Activated effector memory CD4-positive, alpha-beta T cell treated with anti-CD3 and anti-CD28 coated beads, Interleukin-2, amount 50 U/mL, for 16 hours (primary cell): Measurements from ENCODE around the gene ZNF93.
A peak's percentile ranks its signal among the peaks of the same experiment; 100 is the strongest.
"Not testable (repeated sequence)": the region's sequence is repeated elsewhere in the genome, so short reads cannot be mapped to it uniquely, and the experiment has no call there.

Experiments
- DNase-seq: peaks from one replicate; pipeline ENCODE4 v3.0.0-alpha.2; 2020

Gene ZNF93

DNA sequence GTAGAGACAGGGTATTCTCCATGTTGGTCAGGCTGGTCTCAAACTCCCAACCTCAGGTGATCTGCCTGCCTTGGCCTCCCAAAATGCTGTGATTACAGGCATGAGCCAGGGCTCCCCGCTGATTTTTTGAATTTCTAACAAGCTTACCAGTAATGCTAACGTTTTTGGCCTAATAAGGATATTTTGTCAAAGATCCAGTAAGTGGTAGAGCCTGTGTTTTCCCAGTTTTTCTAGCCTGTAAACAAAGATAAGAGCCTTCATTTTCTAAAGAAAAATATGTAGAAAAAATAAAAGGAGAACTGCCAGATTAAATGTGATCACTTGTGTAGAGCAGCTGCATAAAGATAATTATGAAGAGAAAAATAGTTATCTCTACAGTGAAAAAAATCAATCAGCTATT is 37.7 kb downstream of the ZNF93 start:
- DNase-seq: no peak

DNA sequence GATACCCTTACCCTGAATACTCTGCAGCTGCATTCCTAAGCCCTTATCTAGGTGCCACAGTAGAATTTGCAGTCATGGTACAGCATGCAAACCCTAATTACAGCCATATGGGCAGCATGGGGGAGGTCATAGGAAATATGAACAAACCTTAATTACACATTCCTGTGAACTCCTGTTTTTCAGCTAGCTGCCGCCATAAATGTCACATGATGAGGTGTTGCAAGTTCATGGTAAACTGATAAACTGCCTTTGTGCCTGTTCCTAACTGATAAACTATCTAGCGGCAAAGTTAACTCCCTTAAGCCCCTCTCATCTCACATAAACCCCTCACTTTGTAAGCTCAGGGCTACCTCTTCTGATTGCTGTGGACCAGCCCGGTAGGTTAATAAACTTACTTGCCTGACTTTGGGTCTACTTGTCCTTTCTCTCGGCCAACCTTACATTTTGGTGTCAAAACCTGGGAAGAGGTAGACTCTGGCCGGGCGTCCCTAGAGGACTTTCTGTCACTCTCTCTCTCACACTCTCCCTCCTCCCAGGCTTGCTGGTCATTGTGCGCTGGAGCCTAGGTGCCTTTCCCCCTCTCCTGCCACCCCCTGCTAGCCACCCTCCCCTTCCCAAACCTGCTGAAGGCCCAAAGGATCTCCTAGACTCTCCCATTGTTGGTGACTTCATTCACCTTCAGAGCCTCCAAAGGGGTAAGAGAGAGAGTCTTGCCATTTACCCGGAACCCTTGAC is 43.3 kb downstream of the ZNF93 start:
- DNase-seq: no peak

DNA sequence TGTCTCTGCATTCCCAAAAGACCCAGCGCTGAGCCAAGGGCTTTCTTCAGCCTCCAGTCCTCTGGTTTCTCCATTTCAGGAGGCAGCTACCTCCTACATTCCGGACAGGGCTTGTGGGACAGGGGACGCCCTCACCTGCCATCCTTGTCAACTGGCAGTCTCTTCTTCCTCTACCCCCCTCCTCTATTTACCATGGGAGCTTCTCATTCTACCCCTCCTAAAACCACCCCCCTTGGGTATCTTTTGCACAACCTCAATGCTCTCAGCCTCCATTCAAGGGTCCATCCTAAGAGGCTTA is 43.8 kb downstream of the ZNF93 start:
- DNase-seq: no peak

DNA sequence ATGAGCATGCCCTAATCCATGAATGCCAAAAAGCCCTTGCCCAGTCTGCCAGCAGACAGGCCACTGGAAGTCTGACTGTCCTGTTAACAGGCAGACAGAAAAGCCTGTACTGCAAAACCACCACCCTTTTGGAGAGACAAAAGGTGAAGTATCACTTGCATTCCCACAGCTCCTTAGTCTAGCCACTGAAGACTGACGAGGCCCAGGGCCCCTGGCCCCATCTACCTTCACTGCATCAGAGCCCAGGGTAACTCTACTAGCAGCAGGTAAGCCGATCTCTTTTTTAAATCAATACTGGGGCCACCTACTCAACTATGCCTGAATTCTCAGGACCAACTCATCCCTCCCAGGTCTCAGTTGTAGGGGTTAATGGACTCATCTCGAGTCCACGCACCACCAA is 45.5 kb downstream of the ZNF93 start:
- no peak for DNase-seq

DNA sequence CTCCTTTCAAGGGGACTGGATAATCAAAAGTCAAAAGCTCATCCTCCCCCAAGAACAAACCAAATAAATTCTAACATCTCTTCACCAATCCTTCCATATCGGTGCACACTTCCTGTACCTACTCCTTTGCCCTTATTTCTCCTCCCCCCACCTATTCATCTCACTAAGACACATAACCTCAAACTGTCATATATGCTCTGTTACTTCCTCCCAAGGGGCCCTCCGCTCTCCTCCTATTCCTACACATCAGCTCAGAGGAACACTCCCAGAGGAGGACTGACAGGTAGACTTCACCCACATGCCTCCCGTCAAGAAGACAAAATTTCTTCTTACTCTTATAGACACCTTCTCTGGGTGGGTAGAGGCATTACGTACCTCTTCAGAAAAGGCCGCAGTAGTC is 48.1 kb downstream of the ZNF93 start:
- no peak for DNase-seq

DNA sequence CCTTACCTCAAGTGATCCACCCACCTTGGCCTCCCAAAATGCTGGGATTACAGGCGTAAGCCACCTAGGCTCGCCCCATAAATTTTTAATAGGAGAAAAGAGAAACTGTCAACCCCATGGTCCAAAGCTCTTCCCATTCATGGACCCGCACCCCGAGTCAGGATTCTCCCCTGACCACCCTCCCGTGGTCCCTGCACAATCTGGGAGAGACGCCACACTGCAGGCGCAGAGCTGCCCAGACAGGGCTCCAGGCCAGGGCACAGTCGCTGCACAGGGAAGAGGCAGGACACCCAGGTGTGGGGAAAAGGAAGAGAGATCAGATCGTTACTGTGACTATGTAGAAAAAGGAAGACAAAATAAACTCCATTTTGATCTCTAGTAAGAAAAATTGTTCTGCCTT is 54.5 kb downstream of the ZNF93 start:
- DNase-seq: no peak

DNA sequence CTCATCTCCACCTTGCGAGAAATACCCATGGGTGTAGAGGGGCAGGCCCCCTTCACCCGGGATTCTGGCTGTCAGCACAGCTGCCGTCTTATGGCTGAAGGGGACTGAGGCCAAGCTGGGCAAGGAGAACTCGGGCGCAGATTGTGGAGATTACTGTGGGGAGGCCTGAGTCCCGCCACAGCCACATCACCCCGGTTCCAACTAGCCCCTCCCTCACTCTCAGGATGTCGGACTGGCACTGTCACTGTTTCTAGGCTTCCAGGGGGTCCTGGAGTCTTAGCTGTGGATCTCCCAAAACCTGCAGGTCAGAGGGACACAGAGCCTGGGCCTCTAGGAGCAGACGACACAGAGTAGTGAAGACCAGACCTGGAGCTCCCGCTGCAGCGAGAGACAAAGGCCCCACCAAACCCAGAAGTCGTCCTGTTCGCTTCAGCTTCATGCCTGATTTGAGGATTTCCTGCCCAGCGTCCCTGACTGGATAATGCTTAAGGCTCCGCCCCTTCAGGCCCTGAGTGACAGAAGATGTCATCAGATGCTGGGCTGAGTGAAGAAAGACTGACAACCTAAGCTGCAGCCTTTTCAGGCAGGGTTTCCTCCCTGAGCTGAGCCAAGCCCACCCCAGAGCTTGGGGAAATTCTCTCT is 55.8 kb downstream of the ZNF93 start:
- no peak for DNase-seq

DNA sequence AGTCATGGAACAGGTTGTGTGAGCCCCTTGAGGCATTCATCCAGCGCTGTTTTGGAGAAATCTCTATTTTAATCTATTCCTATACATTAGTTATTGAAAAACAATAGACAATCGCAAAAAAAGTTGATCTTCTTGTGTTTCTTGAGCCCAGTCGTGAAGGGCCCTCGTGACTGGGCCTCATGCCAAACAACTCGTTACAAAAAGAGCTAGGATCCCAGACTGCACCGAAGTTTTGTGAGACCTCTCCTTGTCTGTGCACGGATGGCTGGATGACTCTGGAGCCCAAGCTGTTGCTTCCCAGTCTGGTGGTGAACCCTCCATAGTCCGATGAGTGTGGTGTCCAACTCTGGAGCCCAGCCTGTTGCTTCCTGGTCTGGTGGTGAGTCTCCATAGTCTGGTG is 57.0 kb downstream of the ZNF93 start:
- not testable (repeated sequence) for DNase-seq

DNA sequence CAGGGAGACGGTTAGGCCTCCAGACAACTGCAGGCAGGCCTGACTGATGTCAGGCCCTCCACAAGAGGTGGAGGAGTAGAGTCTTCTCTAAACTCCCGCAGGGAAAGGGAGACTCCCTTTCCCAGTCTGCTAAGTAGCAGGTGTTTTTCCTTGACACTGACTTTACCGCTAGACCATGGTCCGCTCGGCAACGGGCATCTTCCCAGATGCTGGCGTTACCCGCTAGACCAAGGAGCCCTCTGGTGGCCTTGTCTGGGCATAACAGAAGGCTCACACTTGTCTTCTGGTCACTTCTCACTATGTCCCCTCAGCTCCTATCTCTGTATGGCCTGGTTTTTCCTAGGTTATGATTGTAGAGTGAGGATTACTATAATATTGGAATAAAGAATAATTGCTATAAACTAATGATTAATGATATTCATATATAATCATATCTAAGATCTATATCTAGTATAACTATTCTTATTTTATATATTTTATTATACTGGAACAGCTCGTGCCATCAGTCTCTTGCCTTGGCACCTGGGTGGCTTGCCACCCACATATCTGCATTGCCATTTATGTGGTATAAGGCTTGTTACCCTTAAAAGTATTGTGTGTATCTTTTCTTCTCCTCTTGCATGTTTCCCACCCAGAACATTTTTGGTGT is 58.5 kb downstream of the ZNF93 start:
- peak; percentile 83 for DNase-seq

DNA sequence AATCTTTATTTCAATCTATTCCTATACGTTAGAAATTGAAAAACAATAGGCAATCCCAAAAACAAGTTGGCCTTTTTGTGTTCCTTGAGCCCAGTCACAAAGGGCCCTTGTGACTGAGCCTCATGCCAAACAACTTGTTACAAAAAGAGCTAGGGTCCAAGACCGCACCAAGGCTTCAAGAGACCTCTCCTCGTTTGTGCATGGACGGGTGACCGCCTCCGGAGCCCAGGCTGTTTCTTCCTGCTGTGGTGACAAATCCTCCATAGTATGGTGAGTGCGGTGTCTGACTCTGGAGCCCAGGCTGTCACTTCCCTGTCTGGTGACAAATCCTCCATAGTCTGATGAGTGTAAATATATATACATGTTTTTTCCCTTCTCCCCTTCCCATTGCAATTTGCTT is 63.7 kb downstream of the ZNF93 start:
- DNase-seq: no peak

DNA sequence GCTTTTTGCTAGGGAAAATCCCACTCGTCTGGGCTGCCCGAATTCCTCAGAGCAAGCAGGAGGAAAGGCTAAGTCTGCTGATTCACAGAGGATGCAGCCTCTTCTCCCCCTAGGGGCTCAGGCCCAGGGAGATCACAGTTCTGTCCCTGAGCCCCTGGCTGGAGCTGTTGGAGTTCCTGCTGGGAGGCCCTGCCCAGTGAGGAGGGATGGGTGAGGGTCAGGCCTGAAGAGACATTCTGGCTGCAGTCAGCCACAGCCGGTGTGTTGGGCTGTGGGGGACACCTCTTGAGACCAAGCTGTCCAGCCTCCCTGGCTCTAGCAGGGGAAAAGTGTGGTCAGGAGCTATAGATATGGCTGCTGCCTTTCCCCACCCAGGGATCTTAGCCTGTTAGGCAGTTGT is 65.4 kb downstream of the ZNF93 start:
- DNase-seq: not testable (repeated sequence)

DNA sequence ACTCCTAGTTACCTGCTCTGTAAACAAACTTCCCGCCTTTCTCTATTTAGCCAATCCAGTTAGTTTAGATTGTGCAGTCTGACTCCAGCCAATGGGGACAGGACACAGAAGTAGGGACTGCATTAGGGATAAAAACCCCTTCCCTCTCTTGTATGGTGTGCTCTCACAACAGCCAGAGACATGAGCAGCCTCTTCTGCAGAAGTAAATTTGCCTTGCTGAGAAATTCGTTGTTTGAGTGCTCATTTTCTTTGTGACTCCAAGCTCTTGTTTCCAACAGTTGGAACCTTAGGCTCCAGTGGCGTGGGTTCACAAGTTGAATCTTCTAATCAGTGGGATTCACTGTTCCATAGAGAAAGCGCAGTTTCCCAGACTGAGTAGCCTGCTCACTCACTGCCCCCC is 66.1 kb downstream of the ZNF93 start:
- DNase-seq: no peak
